DOHH2 (cell line): ENCODE measurements around the gene ERVK3-1.

Experiments
- H3F3A ChIP-seq: fragments of 200-600 bp; sonication (generic), shearing (Covaris generic); 2 replicates; pipeline ENCODE4 v1.6.0; 2016; ENCODE audit warnings: antibody characterized with exemption, mild to moderate bottlenecking; ENCODE audit not compliant: control insufficient read depth, insufficient read depth
- H3K27ac ChIP-seq: fragments of 200-600 bp; sonication (generic); 2 replicates; pipeline ENCODE4 v1.5.1; 2014; ENCODE audit warnings: low read depth, mild to moderate bottlenecking, low read length, moderate library complexity
- H3K27me3 ChIP-seq: fragments of 200-600 bp; sonication (generic); 2 replicates; pipeline ENCODE4 v1.6.1; 2014; ENCODE audit warnings: mild to moderate bottlenecking, low read length, mixed read lengths; ENCODE audit not compliant: control insufficient read depth
- H3K36me3 ChIP-seq: fragments of 200-600 bp; sonication (generic); 2 replicates; pipeline ENCODE4 v1.6.1; 2014; ENCODE audit warnings: mild to moderate bottlenecking, low read length, moderate library complexity, mixed read lengths; ENCODE audit not compliant: control insufficient read depth
- H3K4me1 ChIP-seq: fragments of 200-600 bp; sonication (generic); 2 replicates; pipeline ENCODE4 v1.6.1; 2014; ENCODE audit warnings: mild to moderate bottlenecking, low read length, mixed read lengths; ENCODE audit not compliant: control insufficient read depth
- H3K4me2 ChIP-seq: fragments of 200-600 bp; sonication (generic); 2 replicates; pipeline ENCODE4 v1.6.0; 2014; ENCODE audit warnings: mild to moderate bottlenecking, low read length, moderate library complexity
- H3K4me3 ChIP-seq: fragments of 200-600 bp; sonication (generic); 2 replicates; pipeline ENCODE4 v1.5.1; 2014; ENCODE audit warnings: mild to moderate bottlenecking, low read length, mixed read lengths
- H3K79me2 ChIP-seq: fragments of 200-600 bp; sonication (generic); 2 replicates; pipeline ENCODE4 v1.6.1; 2014; ENCODE audit warnings: mild to moderate bottlenecking, low read length, mixed read lengths; ENCODE audit not compliant: control insufficient read depth
- H3K9me2 ChIP-seq: fragments of 200-600 bp; sonication (generic); replicated peaks from 2 replicates; pipeline ENCODE4 v1.6.1; 2014; ENCODE audit warnings: mild to moderate bottlenecking, low read length, mixed read lengths; ENCODE audit not compliant: control insufficient read depth
- H3K9me3 ChIP-seq: fragments of 200-600 bp; sonication (generic); 2 replicates; pipeline ENCODE4 v1.6.1; 2014; ENCODE audit warnings: antibody characterized with exemption, low read length, mixed read lengths; ENCODE audit not compliant: control insufficient read depth, insufficient read depth
- H4K20me1 ChIP-seq: fragments of 200-600 bp; sonication (generic); 2 replicates; pipeline ENCODE4 v1.6.0; 2014; ENCODE audit warnings: low read depth, mild to moderate bottlenecking, antibody characterized with exemption, low read length, moderate library complexity; ENCODE audit not compliant: control insufficient read depth, insufficient read depth
- EZH2phosphoT487 ChIP-seq: fragments of 200-600 bp; sonication (generic); IDR thresholded peaks from 2 replicates; pipeline ENCODE4 v1.6.1; 2017; ENCODE audit warnings: borderline replicate concordance, mild to moderate bottlenecking, antibody characterized with exemption, low read length, moderate library complexity, mixed read lengths
- TF ChIP-seq, protein P1 (sequence below): fragments of 200-600 bp; sonication (generic); IDR thresholded peaks from one replicate; pipeline ENCODE4 v1.5.1; 2014; ENCODE audit warnings: antibody characterized with exemption, mild to moderate bottlenecking, low read depth, low read length; ENCODE audit not compliant: poor library complexity, severe bottlenecking

The ERVK3-1 gene

DNA sequence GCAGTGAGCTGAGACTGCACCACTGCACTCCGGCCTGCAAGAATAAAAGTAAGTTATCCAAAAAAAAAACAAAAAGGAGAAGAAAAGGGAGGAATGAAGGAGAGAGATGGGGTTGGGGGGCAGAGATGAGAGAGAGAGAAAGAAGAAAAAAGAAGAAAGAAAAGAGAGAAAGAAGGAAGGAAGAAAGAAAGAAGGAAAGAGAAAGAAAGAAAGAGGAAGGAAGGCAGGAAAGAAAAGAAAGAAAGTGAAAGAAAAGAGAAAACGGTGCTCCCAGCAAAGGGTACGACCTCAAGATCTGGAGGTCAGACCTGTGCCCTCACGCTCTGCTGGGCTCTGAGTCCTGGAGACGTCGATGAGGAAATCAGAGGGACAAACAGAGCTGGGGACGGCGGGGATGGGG, 44.4 kb downstream of the ERVK3-1 start:
- Histone ChIP-seq H3F3A (0 out of 2 replicates have a peak, but pooled peaks cover 2% of the 10 kb centered on the region), H4K20me1 (no peaks in the 10 kb centered on the region), H3K4me1 (peaks cover 27% of the 10 kb centered on the region), H3K9me2 (no peaks in the 10 kb centered on the region), H3K27ac (no peak overlapping the region), H3K4me2 (peak overlapping the region; percentile 67; the same call in 1 of the 2 replicates), H3K79me2 (peaks cover 32% of the 10 kb centered on the region), H3K9me3 (no peaks in the 10 kb centered on the region), H3K27me3 (no peaks in the 10 kb centered on the region), H3K36me3 (peaks cover 13% of the 10 kb centered on the region), H3K4me3 (no peak overlapping the region)
- TF ChIP-seq, protein P1, sequence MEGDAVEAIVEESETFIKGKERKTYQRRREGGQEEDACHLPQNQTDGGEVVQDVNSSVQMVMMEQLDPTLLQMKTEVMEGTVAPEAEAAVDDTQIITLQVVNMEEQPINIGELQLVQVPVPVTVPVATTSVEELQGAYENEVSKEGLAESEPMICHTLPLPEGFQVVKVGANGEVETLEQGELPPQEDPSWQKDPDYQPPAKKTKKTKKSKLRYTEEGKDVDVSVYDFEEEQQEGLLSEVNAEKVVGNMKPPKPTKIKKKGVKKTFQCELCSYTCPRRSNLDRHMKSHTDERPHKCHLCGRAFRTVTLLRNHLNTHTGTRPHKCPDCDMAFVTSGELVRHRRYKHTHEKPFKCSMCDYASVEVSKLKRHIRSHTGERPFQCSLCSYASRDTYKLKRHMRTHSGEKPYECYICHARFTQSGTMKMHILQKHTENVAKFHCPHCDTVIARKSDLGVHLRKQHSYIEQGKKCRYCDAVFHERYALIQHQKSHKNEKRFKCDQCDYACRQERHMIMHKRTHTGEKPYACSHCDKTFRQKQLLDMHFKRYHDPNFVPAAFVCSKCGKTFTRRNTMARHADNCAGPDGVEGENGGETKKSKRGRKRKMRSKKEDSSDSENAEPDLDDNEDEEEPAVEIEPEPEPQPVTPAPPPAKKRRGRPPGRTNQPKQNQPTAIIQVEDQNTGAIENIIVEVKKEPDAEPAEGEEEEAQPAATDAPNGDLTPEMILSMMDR: no peak
- no peak for TF ChIP-seq EZH2phosphoT487

DNA sequence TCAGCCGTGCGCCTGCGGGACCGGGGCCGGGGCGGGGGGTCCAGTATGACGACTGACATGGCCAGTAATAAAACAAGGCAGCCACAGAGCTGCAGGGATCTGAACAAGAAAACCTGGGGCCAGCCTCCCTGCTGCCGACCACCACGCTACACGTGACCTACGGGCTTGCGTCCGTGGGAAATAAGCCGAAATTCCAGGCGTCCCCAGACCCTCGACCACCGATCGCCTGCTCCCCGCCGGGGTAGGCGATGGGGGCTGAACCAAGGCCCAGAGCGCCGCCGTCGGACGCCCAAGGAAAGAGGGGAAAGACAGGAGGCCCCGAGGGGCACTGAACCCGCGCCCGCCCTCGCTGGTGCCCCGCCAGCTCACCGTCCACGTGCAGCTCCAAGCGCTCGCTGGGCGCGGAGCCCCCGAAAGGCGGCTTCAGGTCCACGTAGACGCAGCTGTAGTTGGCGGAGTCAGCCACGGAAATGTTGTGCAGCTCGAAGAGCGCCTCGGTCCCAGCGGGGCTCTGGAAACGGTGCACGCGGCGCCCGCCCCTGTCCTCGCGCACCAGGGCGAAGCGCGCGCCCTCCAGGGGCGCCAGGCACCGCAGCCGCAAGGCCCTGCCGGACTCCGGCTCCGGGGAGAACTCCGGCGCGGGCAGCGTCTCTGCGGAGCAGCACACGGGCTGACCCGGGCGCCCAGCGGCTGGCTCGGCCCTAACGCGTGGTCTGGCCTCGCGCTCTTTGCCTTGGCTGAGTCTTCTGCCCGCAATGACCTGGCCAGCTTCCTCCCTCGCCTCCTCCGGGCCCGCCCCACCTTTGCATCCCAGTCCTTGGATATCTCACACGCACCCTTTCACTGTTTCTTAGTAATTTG, 45.1 kb downstream of the ERVK3-1 start:
- no peaks in the 10 kb centered on the region for H3K27me3 ChIP-seq
- peaks cover 27% of the 10 kb centered on the region for H3K4me1 ChIP-seq
- H3K9me2 ChIP-seq: no peaks in the 10 kb centered on the region
- TF ChIP-seq, protein P1: no peak
- no peak for TF ChIP-seq EZH2phosphoT487
- H3K79me2 ChIP-seq: peaks cover 32% of the 10 kb centered on the region
- no peaks in the 10 kb centered on the region for H4K20me1 ChIP-seq
- H3K4me3 ChIP-seq: no peak overlapping the region
- H3K36me3 ChIP-seq: peaks cover 13% of the 10 kb centered on the region
- H3K9me3 ChIP-seq: no peaks in the 10 kb centered on the region
- no peak overlapping the region for H3K4me2 ChIP-seq
- H3K27ac ChIP-seq: no peak overlapping the region
- H3F3A ChIP-seq: 0 out of 2 replicates have a peak, but pooled peaks cover 2% of the 10 kb centered on the region

DNA sequence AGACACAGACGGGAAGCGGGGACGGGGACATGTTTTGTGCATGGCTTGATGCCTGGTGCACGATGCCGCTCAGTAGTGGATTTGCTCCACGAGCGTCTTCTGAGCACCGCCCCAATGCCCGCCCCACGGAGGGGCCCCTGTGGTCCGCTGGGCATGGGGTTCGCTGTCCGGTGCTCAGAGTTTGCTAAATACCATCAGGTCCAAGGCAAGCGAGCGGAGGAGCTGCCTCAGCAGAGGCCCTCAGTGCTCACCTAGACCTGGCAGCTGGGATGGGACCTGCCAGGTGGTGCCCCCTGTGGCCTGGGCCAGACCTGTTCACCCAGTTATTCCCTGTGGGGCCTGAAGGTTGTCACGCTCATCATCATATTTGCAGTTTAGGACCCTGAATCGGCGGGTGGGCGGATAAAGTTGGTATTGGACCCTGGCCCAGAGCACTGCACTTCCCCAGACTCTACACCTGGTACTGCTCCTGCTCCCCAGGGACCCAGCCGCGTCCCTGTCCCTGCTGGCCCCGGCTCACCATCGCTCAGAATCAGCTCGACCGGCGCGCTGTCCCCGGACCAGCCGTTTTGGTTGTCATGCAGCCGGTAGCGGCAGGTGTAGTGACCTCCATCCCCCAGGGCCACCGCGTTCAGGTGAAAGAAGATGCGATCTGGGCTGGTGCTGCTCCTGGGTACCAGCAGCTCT, 45.8 kb downstream of the ERVK3-1 start:
- Histone ChIP-seq H3K9me2 (no peaks in the 10 kb centered on the region), H3K4me3 (no peak overlapping the region), H3K79me2 (peaks cover 32% of the 10 kb centered on the region), H3F3A (0 out of 2 replicates have a peak, but pooled peaks cover 2% of the 10 kb centered on the region), H3K9me3 (no peaks in the 10 kb centered on the region), H3K27me3 (no peaks in the 10 kb centered on the region), H3K4me1 (peaks cover 25% of the 10 kb centered on the region), H3K4me2 (no peak overlapping the region), H4K20me1 (no peaks in the 10 kb centered on the region), H3K27ac (no peak overlapping the region), H3K36me3 (peaks cover 13% of the 10 kb centered on the region)
- TF ChIP-seq, protein P1: no peak
- TF ChIP-seq EZH2phosphoT487: no peak
